Astrocyte (in vitro differentiated cells and primary cell): ENCODE measurements around the gene UBE2QL1.

Source experiments
- CTCF ChIP-seq: IDR thresholded peaks from 2 replicates; pipeline ENCODE4 v1.5.1; 2011; ENCODE audit warnings: low read depth, mild to moderate bottlenecking, inconsistent platforms, low read length, moderate library complexity; ENCODE audit not compliant: insufficient read depth
- EZH2 ChIP-seq: IDR thresholded peaks from 2 replicates; pipeline ENCODE4 v1.6.1; 2012; ENCODE audit warnings: mild to moderate bottlenecking, low read length, inconsistent platforms; ENCODE audit not compliant: insufficient read depth

GRCh38 chr5:6525910-6526309 lies 77.3 kb downstream of the UBE2QL1 start:
- TF ChIP-seq CTCF (no peak), EZH2 (no peak)
